CD4-positive, alpha-beta memory T cell (primary cell): ENCODE data around the gene MICU1. TPM values are rescaled to one million over a fixed set of nuclear protein-coding genes. Genes with fewer than 3 reads are reported as not detected.
"Not testable (repeated sequence)": the region's sequence is repeated elsewhere in the genome, so short reads cannot be mapped to it uniquely, and the experiment has no call there.

Experiments
- CTCF ChIA-PET: fragments of 350-600 bp; sonication (Branson Sonifier 250); formaldehyde crosslinking; loops from one replicate; lab custom pipeline; 2021; ENCODE audit warnings: inconsistent platforms; ENCODE audit not compliant: partially characterized antibody; lab: Charles Lee
- POLR2A ChIA-PET: fragments of 350-600 bp; sonication (Branson Sonifier 250); formaldehyde crosslinking; loops from one replicate; lab custom pipeline; 2021; ENCODE audit not compliant: partially characterized antibody; lab: Charles Lee
- DNase-seq, 5 donors: peaks; one replicate each; pipeline versions ENCODE4 v3.0.0 to v3.0.0-alpha.2; 2020 to 2022; ENCODE audit warnings: mixed read lengths in 1 of 5
- H3K27ac ChIP-seq: one replicate; pipeline ENCODE4 v1.7.0; 2013; ENCODE audit warnings: low read depth, low read length
- H3K27me3 ChIP-seq: 2 replicates; pipeline ENCODE4 v1.7.0; 2013; ENCODE audit warnings: mild to moderate bottlenecking, low read length, moderate library complexity; ENCODE audit not compliant: insufficient read depth
- H3K36me3 ChIP-seq: 2 replicates; pipeline ENCODE4 v1.7.0; 2013; ENCODE audit warnings: mild to moderate bottlenecking, low read length, moderate library complexity; ENCODE audit not compliant: insufficient read depth
- H3K4me1 ChIP-seq: 2 replicates; pipeline ENCODE4 v1.7.0; 2013; ENCODE audit warnings: mild to moderate bottlenecking, low read length, moderate library complexity; ENCODE audit not compliant: insufficient read depth
- H3K4me3 ChIP-seq, 2 donors: one replicate each; pipeline ENCODE4 v1.7.0; 2013; ENCODE audit warnings: low read length in 2 of 2, mild to moderate bottlenecking in 1 of 2
- H3K9me3 ChIP-seq, 2 donors: one replicate each; pipeline ENCODE4 v1.7.0; 2013; ENCODE audit warnings: low read length in 2 of 2, control low read depth in 1 of 2; ENCODE audit not compliant: control insufficient read depth in 1 of 2
- H3K27ac Mint-ChIP-seq, 7 donors: one replicate each; pipeline ENCODE4 v1.8.0; 2020 to 2021; ENCODE audit warnings: mixed read lengths in 7 of 7, mild to moderate bottlenecking in 6 of 7, inconsistent platforms in 3 of 7, moderate library complexity in 3 of 7
- H3K27me3 Mint-ChIP-seq, 2 donors: one replicate each; pipeline ENCODE4 v1.8.0; 2020 to 2021; ENCODE audit warnings: mixed read lengths in 2 of 2
- H3K36me3 Mint-ChIP-seq, 2 donors: one replicate each; pipeline ENCODE4 v1.8.0; 2020 to 2021; ENCODE audit warnings: mixed read lengths in 2 of 2, inconsistent platforms in 1 of 2, mild to moderate bottlenecking in 1 of 2
- H3K4me1 Mint-ChIP-seq, 4 donors: one replicate each; pipeline ENCODE4 v1.8.0; 2020 to 2021; ENCODE audit warnings: mixed read lengths in 4 of 4, mild to moderate bottlenecking in 1 of 4
- H3K4me3 Mint-ChIP-seq, 8 donors: one replicate each; pipeline ENCODE4 v1.8.0; 2020 to 2021; ENCODE audit warnings: mixed read lengths in 8 of 8, mild to moderate bottlenecking in 7 of 8, moderate library complexity in 6 of 8, inconsistent platforms in 3 of 8
- H3K9me3 Mint-ChIP-seq, 8 donors: one replicate each; pipeline ENCODE4 v1.8.0; 2020 to 2021; ENCODE audit warnings: mixed read lengths in 8 of 8, mild to moderate bottlenecking in 5 of 8, inconsistent platforms in 3 of 8, moderate library complexity in 1 of 8
- intact Hi-C: fragments of 100-400 bp; cut with micrococcal nuclease; formaldehyde crosslinking; loops from one replicate; pipeline ENCODE4 v1.15.1; 2023
- polyA plus RNA-seq, 2 donors: library from polyadenylated mRNA; unstranded; fragments of 300-500 nt; fragmentation: Illumina TruSeq; gene quantifications; one replicate each; pipeline ENCODE4 v1.2.3, GENCODE V29; 2021
- total RNA-seq, 2 experiments: library from RNA; stranded (reverse); gene quantifications; one replicate each; pipeline ENCODE4 v1.2.3, GENCODE V29; 2021

MICU1 gene
- total and polyA plus RNA-seq, 4 experiments from 2014 or later, result 24.9 to 30.4 (median 27.1) TPM

- H3K9me3 Mint-ChIP-seq, result no peaks in the 10 kb centered on the region
- H3K27me3 Mint-ChIP-seq, result no peaks in the 10 kb centered on the region
- intact Hi-C loops, result no loop called here
- no peak overlapping the region for H3K27ac ChIP-seq
- ChIA-PET CTCF (no interaction called here), POLR2A (no interaction called here)
- no peak for DNase-seq
- peaks cover 3 to 4% of the 10 kb centered on the region in 2 donors for H3K36me3 Mint-ChIP-seq
- H3K27me3 ChIP-seq, result no peaks in the 10 kb centered on the region
- H3K27ac Mint-ChIP-seq, result peak overlapping the region in 1 of 7 donors; percentile 57
- H3K36me3 ChIP-seq, result no peaks in the 10 kb centered on the region
- H3K4me1 ChIP-seq, result no peaks in the 10 kb centered on the region
- no peak overlapping the region for H3K4me3 ChIP-seq
- no peaks in the 10 kb centered on the region for H3K4me1 Mint-ChIP-seq
- H3K4me3 Mint-ChIP-seq, result no peak overlapping the region
- H3K9me3 ChIP-seq, result no peaks in the 10 kb centered on the region
Measured at GRCh38 chr10:72435570-72435969, 190.3 kb downstream of the MICU1 start.

DNA sequence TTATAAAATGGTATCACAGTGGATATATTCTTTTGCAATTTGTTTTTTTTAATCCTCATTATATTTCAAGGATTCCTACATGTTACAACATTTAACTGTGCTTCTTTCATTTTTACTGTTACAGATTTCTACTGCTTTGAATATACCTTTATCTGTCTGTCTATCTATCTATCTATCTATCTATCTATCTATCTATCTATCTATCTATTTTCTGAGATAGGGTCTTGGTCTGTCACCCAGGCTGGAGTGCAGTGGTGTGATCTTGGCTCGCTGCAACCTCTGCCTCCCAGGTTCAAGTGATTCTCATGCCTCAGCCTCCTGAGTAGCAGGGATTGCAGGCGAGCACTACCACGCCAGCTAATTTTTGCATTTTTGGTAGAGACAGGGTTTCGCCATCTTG lies 194.9 kb downstream of the MICU1 start:
- H3K27ac Mint-ChIP-seq, H3K9me3 Mint-ChIP-seq, DNase-seq, H3K9me3 ChIP-seq, CTCF ChIA-PET, H3K36me3 ChIP-seq, H3K4me1 Mint-ChIP-seq, H3K27me3 ChIP-seq, H3K27ac ChIP-seq, H3K4me3 Mint-ChIP-seq, POLR2A ChIA-PET, H3K4me1 ChIP-seq, intact Hi-C loops, H3K4me3 ChIP-seq, H3K27me3 Mint-ChIP-seq: not testable (repeated sequence)
- peaks cover 0 to 11% of the 10 kb centered on the region in 2 donors for H3K36me3 Mint-ChIP-seq

DNA sequence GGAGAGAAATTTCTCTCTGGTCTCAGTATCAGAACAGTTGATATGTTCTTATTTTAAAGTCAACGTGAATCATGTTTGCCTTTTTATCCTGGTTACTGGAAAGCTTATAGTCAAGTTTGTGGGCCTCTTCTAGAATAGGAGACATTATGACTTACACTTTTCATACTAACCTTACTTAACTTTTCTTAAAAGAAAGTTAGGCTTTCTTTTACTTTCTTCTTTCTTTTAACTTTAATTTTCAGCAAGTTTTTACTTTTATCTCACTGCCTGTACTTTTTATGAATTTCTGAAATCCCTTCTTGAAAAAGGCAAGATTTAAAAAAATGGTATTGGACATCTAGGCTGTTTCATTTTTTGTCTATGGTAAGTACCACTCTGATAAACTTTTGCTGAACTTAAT lies 195.9 kb downstream of the MICU1 start:
- no peak overlapping the region for H3K4me3 ChIP-seq
- intact Hi-C loops, result no loop called here
- H3K27me3 ChIP-seq, result no peaks in the 10 kb centered on the region
- no peak for DNase-seq
- Mint-ChIP-seq H3K27me3 (no peaks in the 10 kb centered on the region), H3K4me3 (no peak overlapping the region), H3K27ac (no peak overlapping the region), H3K36me3 (peaks cover 0 to 11% of the 10 kb centered on the region in 2 donors), H3K9me3 (no peaks in the 10 kb centered on the region), H3K4me1 (no peaks in the 10 kb centered on the region)
- H3K9me3 ChIP-seq, result no peaks in the 10 kb centered on the region
- H3K4me1 ChIP-seq, result no peaks in the 10 kb centered on the region
- no peak overlapping the region for H3K27ac ChIP-seq
- CTCF ChIA-PET, result interaction anchor here (0.7 kb wide), 1 partner anchor 471 kb away, joined by 3 read pairs; no protein-coding TSS in a partner anchor
- POLR2A ChIA-PET, result no interaction called here
- H3K36me3 ChIP-seq, result no peaks in the 10 kb centered on the region

- Histone ChIP-seq H3K4me3 (no peak overlapping the region), H3K4me1 (no peaks in the 10 kb centered on the region), H3K9me3 (no peaks in the 10 kb centered on the region), H3K36me3 (peaks cover 2% of the 10 kb centered on the region), H3K27me3 (no peaks in the 10 kb centered on the region), H3K27ac (no peak overlapping the region)
- Mint-ChIP-seq H3K36me3 (peaks cover 17 to 30% of the 10 kb centered on the region in 2 donors), H3K27me3 (no peaks in the 10 kb centered on the region), H3K4me3 (no peak overlapping the region), H3K4me1 (no peaks in the 10 kb centered on the region), H3K27ac (no peak overlapping the region), H3K9me3 (peaks cover 0 to 5% (median 1%) of the 10 kb centered on the region in 8 donors)
- no peak for DNase-seq
- intact Hi-C loops, result no loop called here
- CTCF ChIA-PET, result no interaction called here
- POLR2A ChIA-PET, result no interaction called here
Measured at GRCh38 chr10:72426986-72427385, 198.9 kb downstream of the MICU1 start.

DNA sequence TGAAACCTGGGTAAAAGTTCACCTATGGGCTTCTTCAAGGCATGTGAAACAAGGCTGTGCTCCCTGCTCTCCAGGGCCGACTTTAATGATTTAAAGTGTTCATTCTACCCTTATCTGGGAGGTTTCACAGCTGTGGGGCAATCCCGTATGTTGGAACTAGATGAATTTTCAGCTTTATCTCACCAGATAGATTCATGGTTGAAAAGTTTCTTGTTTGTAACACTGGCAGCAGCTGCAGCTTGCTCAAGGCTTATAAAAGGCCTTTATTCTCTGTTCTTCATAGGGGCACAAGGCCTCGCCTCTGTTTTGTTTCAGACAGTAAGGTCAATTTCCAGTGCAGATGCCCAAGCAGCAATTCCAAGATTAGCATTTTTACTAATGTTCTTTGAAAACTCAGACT lies 200.7 kb downstream of the MICU1 start:
- Mint-ChIP-seq H3K4me1 (no peaks in the 10 kb centered on the region), H3K36me3 (peaks cover 28 to 46% of the 10 kb centered on the region in 2 donors), H3K9me3 (peaks cover 0 to 5% (median 1%) of the 10 kb centered on the region in 8 donors), H3K27ac (no peak overlapping the region), H3K27me3 (no peaks in the 10 kb centered on the region), H3K4me3 (no peak overlapping the region)
- intact Hi-C loops, result no loop called here
- Histone ChIP-seq H3K36me3 (peaks cover 5% of the 10 kb centered on the region), H3K27me3 (no peaks in the 10 kb centered on the region), H3K27ac (no peak overlapping the region), H3K4me3 (no peak overlapping the region), H3K4me1 (no peaks in the 10 kb centered on the region), H3K9me3 (no peaks in the 10 kb centered on the region)
- ChIA-PET CTCF (no interaction called here), POLR2A (no interaction called here)
- DNase-seq, result no peak

GRCh38 chr10:72424561-72424960 lies 201.3 kb downstream of the MICU1 start:
- peaks cover 0 to 5% (median 1%) of the 10 kb centered on the region in 8 donors for H3K9me3 Mint-ChIP-seq
- H3K27ac ChIP-seq, result no peak overlapping the region
- H3K9me3 ChIP-seq, result no peaks in the 10 kb centered on the region
- H3K27me3 ChIP-seq, result no peaks in the 10 kb centered on the region
- DNase-seq, result no peak
- intact Hi-C loops, result no loop called here
- H3K4me3 ChIP-seq, result no peak overlapping the region
- no peaks in the 10 kb centered on the region for H3K27me3 Mint-ChIP-seq
- ChIA-PET POLR2A (no interaction called here), CTCF (no interaction called here)
- H3K4me3 Mint-ChIP-seq, result no peak overlapping the region
- H3K36me3 Mint-ChIP-seq, result peaks cover 32 to 51% of the 10 kb centered on the region in 2 donors
- H3K4me1 ChIP-seq, result no peaks in the 10 kb centered on the region
- H3K36me3 ChIP-seq, result peaks cover 5% of the 10 kb centered on the region
- no peaks in the 10 kb centered on the region for H3K4me1 Mint-ChIP-seq
- no peak overlapping the region for H3K27ac Mint-ChIP-seq

DNA sequence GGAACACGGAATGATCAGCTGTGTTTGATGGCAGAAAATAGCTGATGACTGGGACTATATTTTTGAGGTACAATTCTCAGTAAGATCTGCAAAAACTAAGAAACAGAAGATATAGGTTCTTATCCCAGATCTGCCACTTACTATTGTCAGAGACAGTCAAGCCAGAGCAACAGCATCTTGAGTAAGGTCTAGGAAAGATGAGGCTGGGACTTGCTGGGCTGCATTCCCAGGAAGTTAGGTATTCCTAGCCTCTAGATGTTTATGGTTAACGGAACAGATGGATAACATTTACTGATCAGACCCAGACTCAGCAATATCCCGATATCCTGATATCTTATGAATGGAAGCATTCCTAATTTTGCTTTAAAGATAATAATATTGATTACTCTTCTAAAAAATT lies 202.5 kb downstream of the MICU1 start:
- Histone ChIP-seq H3K27me3 (no peaks in the 10 kb centered on the region), H3K4me1 (no peaks in the 10 kb centered on the region), H3K4me3 (no peak overlapping the region), H3K9me3 (no peaks in the 10 kb centered on the region), H3K27ac (no peak overlapping the region), H3K36me3 (peaks cover 5% of the 10 kb centered on the region)
- Mint-ChIP-seq H3K4me1 (no peaks in the 10 kb centered on the region), H3K27me3 (no peaks in the 10 kb centered on the region), H3K27ac (no peak overlapping the region), H3K36me3 (peaks cover 38 to 58% of the 10 kb centered on the region in 2 donors), H3K9me3 (peaks cover 0 to 5% (median 1%) of the 10 kb centered on the region in 8 donors), H3K4me3 (no peak overlapping the region)
- intact Hi-C loops, result no loop called here
- DNase-seq, result no peak
- ChIA-PET POLR2A (no interaction called here), CTCF (no interaction called here)
